ENCODE results near the gene PLCB4.

Gene PLCB4

GRCh38 chr20:9349249-9349648 is 280.4 kb downstream of the PLCB4 start:
- Histone ChIP-seq H3K27me3 (ENCODE audit: control insufficient read depth, insufficient read depth, low read length) (no peaks in the 10 kb centered on the region), H3K4me2 (ENCODE audit: low read length) (no peak overlapping the region), H3K36me3 (ENCODE audit: control insufficient read depth, insufficient read depth, low read length) (no peaks in the 10 kb centered on the region), H3K4me3 (ENCODE audit: low read depth, low read length) (no peak overlapping the region), H2AFZ (no peak overlapping the region), H3K4me1 (no peaks in the 10 kb centered on the region), H3K79me2 (no peaks in the 10 kb centered on the region), H3K9ac (no peak overlapping the region), H3K9me3 (ENCODE audit: control insufficient read depth, low read length) (no peaks in the 10 kb centered on the region), H3K27ac (no peak overlapping the region)
- TF ChIP-seq, protein P1, sequence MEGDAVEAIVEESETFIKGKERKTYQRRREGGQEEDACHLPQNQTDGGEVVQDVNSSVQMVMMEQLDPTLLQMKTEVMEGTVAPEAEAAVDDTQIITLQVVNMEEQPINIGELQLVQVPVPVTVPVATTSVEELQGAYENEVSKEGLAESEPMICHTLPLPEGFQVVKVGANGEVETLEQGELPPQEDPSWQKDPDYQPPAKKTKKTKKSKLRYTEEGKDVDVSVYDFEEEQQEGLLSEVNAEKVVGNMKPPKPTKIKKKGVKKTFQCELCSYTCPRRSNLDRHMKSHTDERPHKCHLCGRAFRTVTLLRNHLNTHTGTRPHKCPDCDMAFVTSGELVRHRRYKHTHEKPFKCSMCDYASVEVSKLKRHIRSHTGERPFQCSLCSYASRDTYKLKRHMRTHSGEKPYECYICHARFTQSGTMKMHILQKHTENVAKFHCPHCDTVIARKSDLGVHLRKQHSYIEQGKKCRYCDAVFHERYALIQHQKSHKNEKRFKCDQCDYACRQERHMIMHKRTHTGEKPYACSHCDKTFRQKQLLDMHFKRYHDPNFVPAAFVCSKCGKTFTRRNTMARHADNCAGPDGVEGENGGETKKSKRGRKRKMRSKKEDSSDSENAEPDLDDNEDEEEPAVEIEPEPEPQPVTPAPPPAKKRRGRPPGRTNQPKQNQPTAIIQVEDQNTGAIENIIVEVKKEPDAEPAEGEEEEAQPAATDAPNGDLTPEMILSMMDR (IDR thresholded peaks at IDR 0.05): no peak

GRCh38 chr20:9352739-9353138 is 283.9 kb downstream of the PLCB4 start:
- no peaks in the 10 kb centered on the region for H3K4me1 ChIP-seq
- H3K36me3 ChIP-seq (ENCODE audit: control insufficient read depth, insufficient read depth, low read length): no peaks in the 10 kb centered on the region
- H3K79me2 ChIP-seq: no peaks in the 10 kb centered on the region
- TF ChIP-seq, protein P1 (IDR thresholded peaks at IDR 0.05): no peak
- H3K4me2 ChIP-seq (ENCODE audit: low read length): no peak overlapping the region
- no peaks in the 10 kb centered on the region for H3K27me3 ChIP-seq (ENCODE audit: control insufficient read depth, insufficient read depth, low read length)
- no peak overlapping the region for H3K4me3 ChIP-seq (ENCODE audit: low read depth, low read length)
- H2AFZ ChIP-seq: no peak overlapping the region
- H3K9me3 ChIP-seq (ENCODE audit: control insufficient read depth, low read length): no peaks in the 10 kb centered on the region
- no peak overlapping the region for H3K9ac ChIP-seq
- no peak overlapping the region for H3K27ac ChIP-seq

GRCh38 chr20:9353180-9353915 is 284.5 kb downstream of the PLCB4 start:
- Histone ChIP-seq H3K4me2 (ENCODE audit: low read length) (no peak overlapping the region), H3K9me3 (ENCODE audit: control insufficient read depth, low read length) (no peaks in the 10 kb centered on the region), H3K4me3 (ENCODE audit: low read depth, low read length) (no peak overlapping the region), H3K36me3 (ENCODE audit: control insufficient read depth, insufficient read depth, low read length) (no peaks in the 10 kb centered on the region), H3K79me2 (no peaks in the 10 kb centered on the region), H3K27me3 (ENCODE audit: control insufficient read depth, insufficient read depth, low read length) (no peaks in the 10 kb centered on the region), H3K27ac (no peak overlapping the region), H3K4me1 (no peaks in the 10 kb centered on the region), H3K9ac (no peak overlapping the region), H2AFZ (no peak overlapping the region)
- TF ChIP-seq, protein P1 (IDR thresholded peaks at IDR 0.05): no peak

GRCh38 chr20:9353916-9354276 is 285.0 kb downstream of the PLCB4 start:
- Histone ChIP-seq H3K9ac (no peak overlapping the region), H3K79me2 (no peaks in the 10 kb centered on the region), H3K4me2 (ENCODE audit: low read length) (no peak overlapping the region), H3K36me3 (ENCODE audit: control insufficient read depth, insufficient read depth, low read length) (no peaks in the 10 kb centered on the region), H3K4me3 (ENCODE audit: low read depth, low read length) (no peak overlapping the region), H3K27ac (no peak overlapping the region), H3K27me3 (ENCODE audit: control insufficient read depth, insufficient read depth, low read length) (no peaks in the 10 kb centered on the region), H2AFZ (no peak overlapping the region), H3K4me1 (no peaks in the 10 kb centered on the region), H3K9me3 (ENCODE audit: control insufficient read depth, low read length) (no peaks in the 10 kb centered on the region)
- TF ChIP-seq, protein P1 (IDR thresholded peaks at IDR 0.05): no peak

- H2AFZ ChIP-seq: no peak overlapping the region
- no peaks in the 10 kb centered on the region for H3K9me3 ChIP-seq (ENCODE audit: control insufficient read depth, low read length)
- no peak overlapping the region for H3K4me3 ChIP-seq (ENCODE audit: low read depth, low read length)
- no peaks in the 10 kb centered on the region for H3K79me2 ChIP-seq
- H3K4me1 ChIP-seq: no peaks in the 10 kb centered on the region
- no peaks in the 10 kb centered on the region for H3K36me3 ChIP-seq (ENCODE audit: control insufficient read depth, insufficient read depth, low read length)
- H3K27me3 ChIP-seq (ENCODE audit: control insufficient read depth, insufficient read depth, low read length): no peaks in the 10 kb centered on the region
- TF ChIP-seq, protein P1 (IDR thresholded peaks at IDR 0.05): no peak
- no peak overlapping the region for H3K27ac ChIP-seq
- H3K4me2 ChIP-seq (ENCODE audit: low read length): no peak overlapping the region
- H3K9ac ChIP-seq: no peak overlapping the region
Observed at GRCh38 chr20:9354579-9354978, 285.7 kb downstream of the PLCB4 start.
